GM12892 (cell line): ENCODE data around the gene HHIPL1.

Source experiments
- POLR2A ChIP-seq: IDR thresholded peaks from 2 replicates; pipeline ENCODE4 v1.6.1; 2011; ENCODE audit warnings: low read depth, low read length, control low read depth
- POLR2AphosphoS5 ChIP-seq: IDR thresholded peaks from 2 replicates; pipeline ENCODE4 v1.6.1; 2011; ENCODE audit warnings: low read depth, low read length, control low read depth
- TAF1 ChIP-seq: IDR thresholded peaks from 2 replicates; pipeline ENCODE4 v1.6.1; 2011; ENCODE audit warnings: low read depth, mild to moderate bottlenecking, control low read depth, low read length, borderline replicate concordance

GRCh38 chr14:99679996-99680395 lies 35.1 kb downstream of the HHIPL1 start:
- TF ChIP-seq TAF1 = no peak
- TF ChIP-seq POLR2AphosphoS5 = no peak
- no peak for TF ChIP-seq POLR2A
